Subcutaneous adipose tissue (tissue), 4 donors: Measurements from ENCODE around the gene CMPK1. TPM values are rescaled to one million over a fixed set of nuclear protein-coding genes. Genes with fewer than 3 reads are reported as not detected.

Experiments
- total RNA-seq, 4 donors: library from RNA; depleted of rRNA; stranded (reverse); fragments of >200 nt; gene quantifications; one replicate each; pipeline ENCODE4 v1.1.0, GENCODE V29; 2016
- TF ChIP-seq, protein P1 (sequence below): fragments of 450-650 bp; IDR thresholded peaks from one replicate; pipeline ENCODE4 v1.5.1; 2016; ENCODE audit warnings: low read depth, mild to moderate bottlenecking, control low read depth, antibody characterized with exemption, moderate library complexity

Gene CMPK1
- total RNA-seq, 4 donors from 2014 or later = 143 to 290 (median 199) TPM

- TF ChIP-seq, protein P1, sequence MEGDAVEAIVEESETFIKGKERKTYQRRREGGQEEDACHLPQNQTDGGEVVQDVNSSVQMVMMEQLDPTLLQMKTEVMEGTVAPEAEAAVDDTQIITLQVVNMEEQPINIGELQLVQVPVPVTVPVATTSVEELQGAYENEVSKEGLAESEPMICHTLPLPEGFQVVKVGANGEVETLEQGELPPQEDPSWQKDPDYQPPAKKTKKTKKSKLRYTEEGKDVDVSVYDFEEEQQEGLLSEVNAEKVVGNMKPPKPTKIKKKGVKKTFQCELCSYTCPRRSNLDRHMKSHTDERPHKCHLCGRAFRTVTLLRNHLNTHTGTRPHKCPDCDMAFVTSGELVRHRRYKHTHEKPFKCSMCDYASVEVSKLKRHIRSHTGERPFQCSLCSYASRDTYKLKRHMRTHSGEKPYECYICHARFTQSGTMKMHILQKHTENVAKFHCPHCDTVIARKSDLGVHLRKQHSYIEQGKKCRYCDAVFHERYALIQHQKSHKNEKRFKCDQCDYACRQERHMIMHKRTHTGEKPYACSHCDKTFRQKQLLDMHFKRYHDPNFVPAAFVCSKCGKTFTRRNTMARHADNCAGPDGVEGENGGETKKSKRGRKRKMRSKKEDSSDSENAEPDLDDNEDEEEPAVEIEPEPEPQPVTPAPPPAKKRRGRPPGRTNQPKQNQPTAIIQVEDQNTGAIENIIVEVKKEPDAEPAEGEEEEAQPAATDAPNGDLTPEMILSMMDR = no peak
These were observed 40.9 kb downstream of the CMPK1 start for GRCh38 chr1:47374501-47374900.

- TF ChIP-seq, protein P1 = no peak
These were observed 44.6 kb downstream of the CMPK1 start for GRCh38 chr1:47378147-47378546.

- TF ChIP-seq, protein P1 = no peak
These were observed 47.1 kb downstream of the CMPK1 start for GRCh38 chr1:47380699-47381098.

DNA sequence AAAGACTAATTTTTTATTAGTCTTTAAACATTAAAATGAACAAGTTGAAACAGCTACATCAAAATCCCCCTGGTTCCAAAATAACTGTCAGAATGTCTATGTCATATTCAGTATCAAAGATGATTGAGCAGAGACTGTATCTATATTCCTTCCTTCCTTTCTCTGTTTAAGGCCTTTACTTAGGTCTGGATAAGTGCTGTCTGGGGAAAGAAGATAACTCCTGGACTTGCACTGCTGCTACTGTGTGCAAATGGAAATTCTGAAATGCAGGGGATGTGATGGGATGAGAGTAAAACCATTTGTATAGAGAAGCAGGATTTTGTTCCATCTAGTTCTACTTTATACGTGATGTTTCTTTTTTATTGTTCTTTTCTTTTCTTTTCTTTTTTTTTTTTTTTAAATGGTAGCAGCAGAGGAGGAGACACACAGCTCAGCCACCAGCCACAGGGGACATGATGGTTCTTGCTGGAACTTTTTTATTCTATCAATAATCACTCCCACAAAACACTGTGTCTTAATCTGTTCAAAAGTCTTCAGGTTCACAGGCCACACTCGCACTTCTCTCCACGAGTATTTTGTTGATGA, 48.9 kb downstream of the CMPK1 start:
- TF ChIP-seq, protein P1 = no peak

- TF ChIP-seq, protein P1 = no peak
These were observed 50.5 kb downstream of the CMPK1 start for GRCh38 chr1:47384083-47384482.

DNA sequence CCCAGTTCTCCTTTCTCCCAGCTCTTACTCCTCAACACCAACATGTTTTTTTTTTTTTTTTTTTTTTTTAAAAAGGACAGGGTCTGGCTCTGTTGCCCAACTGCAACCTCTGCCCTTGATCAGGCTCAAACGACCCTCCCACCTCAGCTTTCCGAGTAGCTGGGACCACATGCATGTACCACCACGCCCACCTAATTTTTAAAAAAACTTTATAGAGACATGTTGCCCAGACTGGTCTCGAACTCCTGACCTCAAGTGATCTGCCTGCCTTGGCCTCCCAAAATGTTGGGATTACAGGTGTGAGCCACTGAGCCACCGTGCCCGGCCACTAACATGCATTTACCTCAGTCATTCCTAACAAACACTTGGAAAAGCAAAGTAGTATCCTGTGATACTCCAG, 51.4 kb downstream of the CMPK1 start:
- TF ChIP-seq, protein P1 = no peak

DNA sequence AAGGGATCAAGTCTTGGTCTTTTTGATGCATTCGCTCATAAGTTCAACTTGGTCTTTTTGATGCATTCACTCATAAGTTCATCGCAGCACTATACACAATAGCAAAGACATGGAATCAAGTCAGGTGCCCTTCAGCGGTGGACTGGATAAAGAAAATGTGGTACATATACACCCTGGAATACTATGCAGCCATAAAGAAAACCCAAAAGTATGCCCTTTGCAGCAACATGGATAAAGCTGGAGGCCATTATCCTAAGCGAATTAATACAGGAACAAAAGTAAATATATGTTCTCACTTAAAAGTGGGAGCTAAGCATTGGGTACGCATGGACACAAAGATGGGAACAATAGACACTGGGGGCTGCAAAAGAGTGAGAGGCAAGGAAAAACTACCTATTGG, 52.7 kb downstream of the CMPK1 start:
- TF ChIP-seq, protein P1 = no peak
